ENCODE data around the gene RAB3GAP2.
"Not testable (repeated sequence)": the region's sequence is repeated elsewhere in the genome, so short reads cannot be mapped to it uniquely, and the experiment has no call there.

The RAB3GAP2 gene

GRCh38 chr1:220176540-220176939 lies 95.7 kb downstream of the RAB3GAP2 start:
- Histone ChIP-seq H4K20me1 (ENCODE audit: insufficient read depth, low read length, poor library complexity, severe bottlenecking) (no peaks in the 10 kb centered on the region), H3K4me3 (ENCODE audit: low read length, poor library complexity, severe bottlenecking) (no peak overlapping the region), H3K4me1 (ENCODE audit: insufficient read depth, low read length, poor library complexity, severe bottlenecking) (no peaks in the 10 kb centered on the region), H3K9me2 (replicated peaks; ENCODE audit: low read depth, low read length) (no peaks in the 10 kb centered on the region), H2AFZ (ENCODE audit: low read length) (no peak overlapping the region), H3K79me2 (ENCODE audit: insufficient read depth, low read length) (no peaks in the 10 kb centered on the region), H3F3A (ENCODE audit: low read depth) (no peaks in the 10 kb centered on the region), H3K27me3 (ENCODE audit: insufficient read depth, low read length, poor library complexity, severe bottlenecking) (no peaks in the 10 kb centered on the region), H3K36me3 (ENCODE audit: insufficient read depth, low read length) (peaks cover 40% of the 10 kb centered on the region; the same call in 1 of the 2 replicates), H3K9ac (ENCODE audit: low read depth, low read length, poor library complexity, severe bottlenecking) (no peak overlapping the region), H3K9me3 (ENCODE audit: insufficient read depth, low read depth, low read length) (no peaks in the 10 kb centered on the region), H3K4me2 (ENCODE audit: low read depth, low read length, poor library complexity, severe bottlenecking) (no peak overlapping the region)
- TF ChIP-seq CTCF (conservative IDR thresholded peaks at IDR 0.05; ENCODE audit: low read length) (no peak), EZH2phosphoT487 (IDR thresholded peaks at IDR 0.05; ENCODE audit: borderline replicate concordance) (no peak)

- H3F3A ChIP-seq (ENCODE audit: low read depth) = no peaks in the 10 kb centered on the region
- H3K36me3 ChIP-seq (ENCODE audit: insufficient read depth, low read length) = peaks cover 52% of the 10 kb centered on the region
- no peaks in the 10 kb centered on the region for H3K79me2 ChIP-seq (ENCODE audit: insufficient read depth, low read length)
- no peak overlapping the region for H3K4me2 ChIP-seq (ENCODE audit: low read depth, low read length, poor library complexity, severe bottlenecking)
- TF ChIP-seq EZH2phosphoT487 (IDR thresholded peaks at IDR 0.05; ENCODE audit: borderline replicate concordance) = no peak
- no peak for TF ChIP-seq CTCF (conservative IDR thresholded peaks at IDR 0.05; ENCODE audit: low read length)
- H3K27me3 ChIP-seq (ENCODE audit: insufficient read depth, low read length, poor library complexity, severe bottlenecking) = no peaks in the 10 kb centered on the region
- no peaks in the 10 kb centered on the region for H3K9me2 ChIP-seq (replicated peaks; ENCODE audit: low read depth, low read length)
- no peak overlapping the region for H2AFZ ChIP-seq (ENCODE audit: low read length)
- no peaks in the 10 kb centered on the region for H3K9me3 ChIP-seq (ENCODE audit: insufficient read depth, low read depth, low read length)
- no peak overlapping the region for H3K9ac ChIP-seq (ENCODE audit: low read depth, low read length, poor library complexity, severe bottlenecking)
- H4K20me1 ChIP-seq (ENCODE audit: insufficient read depth, low read length, poor library complexity, severe bottlenecking) = no peaks in the 10 kb centered on the region
- no peak overlapping the region for H3K4me3 ChIP-seq (ENCODE audit: low read length, poor library complexity, severe bottlenecking)
- H3K4me1 ChIP-seq (ENCODE audit: insufficient read depth, low read length, poor library complexity, severe bottlenecking) = no peaks in the 10 kb centered on the region
Observed at GRCh38 chr1:220170836-220171526, 101.3 kb downstream of the RAB3GAP2 start.

- H3K79me2 ChIP-seq (ENCODE audit: insufficient read depth, low read length); H3K4me2 ChIP-seq (ENCODE audit: low read depth, low read length, poor library complexity, severe bottlenecking); H3K9me2 ChIP-seq (replicated peaks; ENCODE audit: low read depth, low read length); H3K4me3 ChIP-seq (ENCODE audit: low read length, poor library complexity, severe bottlenecking); H3K9ac ChIP-seq (ENCODE audit: low read depth, low read length, poor library complexity, severe bottlenecking); H2AFZ ChIP-seq (ENCODE audit: low read length); H3K4me1 ChIP-seq (ENCODE audit: insufficient read depth, low read length, poor library complexity, severe bottlenecking); H3F3A ChIP-seq (ENCODE audit: low read depth); H3K27me3 ChIP-seq (ENCODE audit: insufficient read depth, low read length, poor library complexity, severe bottlenecking); H3K9me3 ChIP-seq (ENCODE audit: insufficient read depth, low read depth, low read length); H4K20me1 ChIP-seq (ENCODE audit: insufficient read depth, low read length, poor library complexity, severe bottlenecking): not testable (repeated sequence)
- peaks cover 53% of the 10 kb centered on the region for H3K36me3 ChIP-seq (ENCODE audit: insufficient read depth, low read length)
Observed at GRCh38 chr1:220169887-220170286, 102.4 kb downstream of the RAB3GAP2 start.

- Histone ChIP-seq H3K9ac (ENCODE audit: low read depth, low read length, poor library complexity, severe bottlenecking) (no peak overlapping the region), H3K4me3 (ENCODE audit: low read length, poor library complexity, severe bottlenecking) (no peak overlapping the region), H3K4me2 (ENCODE audit: low read depth, low read length, poor library complexity, severe bottlenecking) (no peak overlapping the region), H3K9me2 (replicated peaks; ENCODE audit: low read depth, low read length) (no peaks in the 10 kb centered on the region), H2AFZ (ENCODE audit: low read length) (no peak overlapping the region), H3K9me3 (ENCODE audit: insufficient read depth, low read depth, low read length) (no peaks in the 10 kb centered on the region), H3K27me3 (ENCODE audit: insufficient read depth, low read length, poor library complexity, severe bottlenecking) (no peaks in the 10 kb centered on the region), H3K36me3 (ENCODE audit: insufficient read depth, low read length) (peaks cover 47% of the 10 kb centered on the region), H3K4me1 (ENCODE audit: insufficient read depth, low read length, poor library complexity, severe bottlenecking) (no peaks in the 10 kb centered on the region), H4K20me1 (ENCODE audit: insufficient read depth, low read length, poor library complexity, severe bottlenecking) (no peaks in the 10 kb centered on the region), H3F3A (ENCODE audit: low read depth) (no peaks in the 10 kb centered on the region), H3K79me2 (ENCODE audit: insufficient read depth, low read length) (no peaks in the 10 kb centered on the region)
- TF ChIP-seq EZH2phosphoT487 (IDR thresholded peaks at IDR 0.05; ENCODE audit: borderline replicate concordance) (no peak), CTCF (conservative IDR thresholded peaks at IDR 0.05; ENCODE audit: low read length) (no peak)
Observed at GRCh38 chr1:220166853-220167252, 105.4 kb downstream of the RAB3GAP2 start.
